WTC11 (cell line): ENCODE results near the gene KCNK18. TPM values are rescaled to one million over a fixed set of nuclear protein-coding genes. Genes with fewer than 3 reads are reported as not detected.

Experiments used
- CBFB ChIP-seq: sonication (generic); formaldehyde crosslinking; IDR thresholded peaks from 2 replicates; pipeline ENCODE4 v1.8.1; 2022; ENCODE audit warnings: mild to moderate bottlenecking, low read depth, missing genetic modification reagents
- FOXP1 ChIP-seq: sonication (generic); formaldehyde crosslinking; IDR thresholded peaks from 2 replicates; pipeline ENCODE4 v1.8.0; 2022; ENCODE audit warnings: missing genetic modification reagents, mild to moderate bottlenecking, moderate library complexity, borderline replicate concordance
- JAZF1 ChIP-seq: fragments of 250-450 bp; sonication (Bioruptor Pico); IDR thresholded peaks from 2 replicates; pipeline ENCODE4 v1.9.0; 2021; ENCODE audit warnings: moderate library complexity, mild to moderate bottlenecking, inconsistent platforms
- JUN ChIP-seq: sonication (generic); formaldehyde crosslinking; IDR thresholded peaks from 2 replicates; pipeline ENCODE4 v1.8.0; 2023; ENCODE audit warnings: mild to moderate bottlenecking, missing genetic modification reagents
- MYBL2 ChIP-seq: sonication (generic); formaldehyde crosslinking; IDR thresholded peaks from 2 replicates; pipeline ENCODE4 v1.8.1; 2023; ENCODE audit warnings: mild to moderate bottlenecking, moderate library complexity, missing genetic modification reagents
- NFATC4 ChIP-seq: fragments of 250-450 bp; sonication (Bioruptor Pico); IDR thresholded peaks from 2 replicates; pipeline ENCODE4 v1.9.0; 2021; ENCODE audit warnings: mild to moderate bottlenecking
- ZNF138 ChIP-seq: sonication (generic); formaldehyde crosslinking; conservative IDR thresholded peaks from 2 replicates; pipeline ENCODE4 v1.8.1; 2022; ENCODE audit warnings: mild to moderate bottlenecking, moderate library complexity, missing genetic modification reagents
- ZNF317 ChIP-seq: sonication (generic); formaldehyde crosslinking; IDR thresholded peaks from 2 replicates; pipeline ENCODE4 v1.8.1; 2023; ENCODE audit warnings: low read depth, mild to moderate bottlenecking, moderate library complexity, missing genetic modification reagents, borderline replicate concordance
- total RNA-seq: library from RNA; stranded (reverse); gene quantifications from 3 replicates; pipeline ENCODE4 v1.2.3, GENCODE V29; 2021
- TF ChIP-seq, protein P1 (sequence below): sonication (generic); formaldehyde crosslinking; IDR thresholded peaks from 2 replicates; pipeline ENCODE4 v1.8.1; 2023; ENCODE audit warnings: mild to moderate bottlenecking, missing genetic modification reagents, borderline replicate concordance
- TF ChIP-seq, protein P2 (sequence below): sonication (generic); formaldehyde crosslinking; IDR thresholded peaks from 2 replicates; pipeline ENCODE4 v1.8.0; 2022; ENCODE audit warnings: mild to moderate bottlenecking, missing genetic modification reagents
- TF ChIP-seq, protein P3 (sequence below): fragments of 200-600 bp; IDR thresholded peaks from 2 replicates; pipeline ENCODE4 v1.8.0; 2022; ENCODE audit warnings: antibody characterized with exemption
- TF ChIP-seq, protein P4 (sequence below): sonication (generic); formaldehyde crosslinking; IDR thresholded peaks from 2 replicates; pipeline ENCODE4 v1.8.0; 2022; ENCODE audit warnings: mild to moderate bottlenecking, missing genetic modification reagents
- TF ChIP-seq, protein P5 (sequence below): sonication (generic); formaldehyde crosslinking; IDR thresholded peaks from 2 replicates; pipeline ENCODE4 v1.8.1; 2023; ENCODE audit warnings: mild to moderate bottlenecking, missing genetic modification reagents, moderate library complexity
- TF ChIP-seq, protein P6 (sequence below): sonication (generic); formaldehyde crosslinking; IDR thresholded peaks from 2 replicates; pipeline ENCODE4 v1.8.0; 2022; ENCODE audit warnings: mild to moderate bottlenecking, missing genetic modification reagents
- TF ChIP-seq, protein P7 (sequence below): fragments of 250-450 bp; sonication (Bioruptor Pico); IDR thresholded peaks from 2 replicates; pipeline ENCODE4 v1.9.0; 2021; ENCODE audit warnings: mild to moderate bottlenecking, borderline replicate concordance
- TF ChIP-seq, protein P8 (sequence below): sonication (generic); formaldehyde crosslinking; IDR thresholded peaks from 2 replicates; pipeline ENCODE4 v1.8.1; 2022; ENCODE audit warnings: low read depth, mild to moderate bottlenecking, moderate library complexity, missing genetic modification reagents, borderline replicate concordance
- TF ChIP-seq, protein P9 (sequence below): fragments of 250-450 bp; sonication (Bioruptor Pico); IDR thresholded peaks from 2 replicates; pipeline ENCODE4 v1.9.0; 2021; ENCODE audit warnings: mild to moderate bottlenecking

The KCNK18 gene
- total RNA-seq, 1 experiment from 2014 or later, result not detected

DNA sequence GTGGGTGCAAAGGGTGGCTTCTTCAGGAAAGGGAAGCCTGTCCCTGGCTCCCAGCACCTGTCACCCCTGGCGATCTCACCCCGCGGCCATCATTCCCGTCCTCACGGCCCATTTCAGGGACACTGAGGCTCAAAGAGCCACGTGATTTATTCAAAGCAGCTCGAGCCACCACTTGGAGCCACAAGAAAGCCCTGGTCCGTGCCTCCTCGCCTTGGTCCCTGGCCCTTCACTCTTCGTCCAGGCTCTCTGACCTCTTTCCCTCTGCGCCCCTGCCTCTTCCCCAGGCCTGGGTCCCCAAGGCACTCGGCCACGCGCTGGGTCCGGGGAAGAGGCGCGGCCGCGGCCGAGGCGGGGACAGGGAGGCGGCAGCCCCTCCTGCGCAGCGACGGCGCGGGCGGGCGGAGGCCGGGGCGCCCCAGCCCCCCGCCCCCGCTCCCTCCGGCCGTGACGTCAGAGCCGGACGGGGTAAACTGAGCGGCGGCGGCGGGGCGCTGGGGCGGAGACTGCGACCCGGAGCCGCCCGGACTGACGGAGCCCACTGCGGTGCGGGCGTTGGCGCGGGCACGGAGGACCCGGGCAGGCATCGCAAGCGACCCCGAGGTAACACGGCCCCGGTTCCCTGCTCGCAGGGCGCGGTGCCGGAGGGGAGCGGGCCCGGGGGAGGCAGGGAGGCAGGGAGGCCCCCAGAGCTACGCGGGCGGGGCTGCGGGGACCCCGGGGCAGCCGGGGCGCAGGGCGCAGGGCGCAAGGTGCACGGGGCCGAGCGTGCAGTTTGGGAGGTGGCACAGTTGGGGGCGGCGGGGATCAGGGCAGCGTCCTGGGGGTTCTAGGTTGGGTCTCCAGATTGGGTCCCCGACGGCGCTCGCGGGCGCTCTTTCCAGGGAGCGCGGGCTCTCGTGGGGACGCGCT, 43.6 kb downstream of the KCNK18 start, which contains the start of gene SLC18A2 (continued):
- TF ChIP-seq, protein P1, sequence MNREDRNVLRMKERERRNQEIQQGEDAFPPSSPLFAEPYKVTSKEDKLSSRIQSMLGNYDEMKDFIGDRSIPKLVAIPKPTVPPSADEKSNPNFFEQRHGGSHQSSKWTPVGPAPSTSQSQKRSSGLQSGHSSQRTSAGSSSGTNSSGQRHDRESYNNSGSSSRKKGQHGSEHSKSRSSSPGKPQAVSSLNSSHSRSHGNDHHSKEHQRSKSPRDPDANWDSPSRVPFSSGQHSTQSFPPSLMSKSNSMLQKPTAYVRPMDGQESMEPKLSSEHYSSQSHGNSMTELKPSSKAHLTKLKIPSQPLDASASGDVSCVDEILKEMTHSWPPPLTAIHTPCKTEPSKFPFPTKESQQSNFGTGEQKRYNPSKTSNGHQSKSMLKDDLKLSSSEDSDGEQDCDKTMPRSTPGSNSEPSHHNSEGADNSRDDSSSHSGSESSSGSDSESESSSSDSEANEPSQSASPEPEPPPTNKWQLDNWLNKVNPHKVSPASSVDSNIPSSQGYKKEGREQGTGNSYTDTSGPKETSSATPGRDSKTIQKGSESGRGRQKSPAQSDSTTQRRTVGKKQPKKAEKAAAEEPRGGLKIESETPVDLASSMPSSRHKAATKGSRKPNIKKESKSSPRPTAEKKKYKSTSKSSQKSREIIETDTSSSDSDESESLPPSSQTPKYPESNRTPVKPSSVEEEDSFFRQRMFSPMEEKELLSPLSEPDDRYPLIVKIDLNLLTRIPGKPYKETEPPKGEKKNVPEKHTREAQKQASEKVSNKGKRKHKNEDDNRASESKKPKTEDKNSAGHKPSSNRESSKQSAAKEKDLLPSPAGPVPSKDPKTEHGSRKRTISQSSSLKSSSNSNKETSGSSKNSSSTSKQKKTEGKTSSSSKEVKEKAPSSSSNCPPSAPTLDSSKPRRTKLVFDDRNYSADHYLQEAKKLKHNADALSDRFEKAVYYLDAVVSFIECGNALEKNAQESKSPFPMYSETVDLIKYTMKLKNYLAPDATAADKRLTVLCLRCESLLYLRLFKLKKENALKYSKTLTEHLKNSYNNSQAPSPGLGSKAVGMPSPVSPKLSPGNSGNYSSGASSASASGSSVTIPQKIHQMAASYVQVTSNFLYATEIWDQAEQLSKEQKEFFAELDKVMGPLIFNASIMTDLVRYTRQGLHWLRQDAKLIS (CRISPR knock-in tag), result no peak
- TF ChIP-seq JAZF1 (CRISPR knock-in tag) (no peak), ZNF317 (CRISPR knock-in tag) (0 out of 2 replicates have a peak, but pooled peaks have one; percentile 33), MYBL2 (CRISPR knock-in tag) (no peak), CBFB (CRISPR knock-in tag) (no peak), NFATC4 (CRISPR knock-in tag) (no peak), JUN (CRISPR knock-in tag) (no peak), FOXP1 (0 out of 2 replicates have a peak, but pooled peaks have one; percentile 57), ZNF138 (no peak)
- TF ChIP-seq, protein P2, sequence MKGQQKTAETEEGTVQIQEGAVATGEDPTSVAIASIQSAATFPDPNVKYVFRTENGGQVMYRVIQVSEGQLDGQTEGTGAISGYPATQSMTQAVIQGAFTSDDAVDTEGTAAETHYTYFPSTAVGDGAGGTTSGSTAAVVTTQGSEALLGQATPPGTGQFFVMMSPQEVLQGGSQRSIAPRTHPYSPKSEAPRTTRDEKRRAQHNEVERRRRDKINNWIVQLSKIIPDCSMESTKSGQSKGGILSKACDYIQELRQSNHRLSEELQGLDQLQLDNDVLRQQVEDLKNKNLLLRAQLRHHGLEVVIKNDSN (CRISPR knock-in tag), result peak; percentile 60; the same call in 1 of the 2 replicates
- TF ChIP-seq, protein P3, sequence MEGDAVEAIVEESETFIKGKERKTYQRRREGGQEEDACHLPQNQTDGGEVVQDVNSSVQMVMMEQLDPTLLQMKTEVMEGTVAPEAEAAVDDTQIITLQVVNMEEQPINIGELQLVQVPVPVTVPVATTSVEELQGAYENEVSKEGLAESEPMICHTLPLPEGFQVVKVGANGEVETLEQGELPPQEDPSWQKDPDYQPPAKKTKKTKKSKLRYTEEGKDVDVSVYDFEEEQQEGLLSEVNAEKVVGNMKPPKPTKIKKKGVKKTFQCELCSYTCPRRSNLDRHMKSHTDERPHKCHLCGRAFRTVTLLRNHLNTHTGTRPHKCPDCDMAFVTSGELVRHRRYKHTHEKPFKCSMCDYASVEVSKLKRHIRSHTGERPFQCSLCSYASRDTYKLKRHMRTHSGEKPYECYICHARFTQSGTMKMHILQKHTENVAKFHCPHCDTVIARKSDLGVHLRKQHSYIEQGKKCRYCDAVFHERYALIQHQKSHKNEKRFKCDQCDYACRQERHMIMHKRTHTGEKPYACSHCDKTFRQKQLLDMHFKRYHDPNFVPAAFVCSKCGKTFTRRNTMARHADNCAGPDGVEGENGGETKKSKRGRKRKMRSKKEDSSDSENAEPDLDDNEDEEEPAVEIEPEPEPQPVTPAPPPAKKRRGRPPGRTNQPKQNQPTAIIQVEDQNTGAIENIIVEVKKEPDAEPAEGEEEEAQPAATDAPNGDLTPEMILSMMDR, result no peak
- TF ChIP-seq, protein P4, sequence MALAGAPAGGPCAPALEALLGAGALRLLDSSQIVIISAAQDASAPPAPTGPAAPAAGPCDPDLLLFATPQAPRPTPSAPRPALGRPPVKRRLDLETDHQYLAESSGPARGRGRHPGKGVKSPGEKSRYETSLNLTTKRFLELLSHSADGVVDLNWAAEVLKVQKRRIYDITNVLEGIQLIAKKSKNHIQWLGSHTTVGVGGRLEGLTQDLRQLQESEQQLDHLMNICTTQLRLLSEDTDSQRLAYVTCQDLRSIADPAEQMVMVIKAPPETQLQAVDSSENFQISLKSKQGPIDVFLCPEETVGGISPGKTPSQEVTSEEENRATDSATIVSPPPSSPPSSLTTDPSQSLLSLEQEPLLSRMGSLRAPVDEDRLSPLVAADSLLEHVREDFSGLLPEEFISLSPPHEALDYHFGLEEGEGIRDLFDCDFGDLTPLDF (CRISPR knock-in tag), result no peak
- TF ChIP-seq, protein P5, sequence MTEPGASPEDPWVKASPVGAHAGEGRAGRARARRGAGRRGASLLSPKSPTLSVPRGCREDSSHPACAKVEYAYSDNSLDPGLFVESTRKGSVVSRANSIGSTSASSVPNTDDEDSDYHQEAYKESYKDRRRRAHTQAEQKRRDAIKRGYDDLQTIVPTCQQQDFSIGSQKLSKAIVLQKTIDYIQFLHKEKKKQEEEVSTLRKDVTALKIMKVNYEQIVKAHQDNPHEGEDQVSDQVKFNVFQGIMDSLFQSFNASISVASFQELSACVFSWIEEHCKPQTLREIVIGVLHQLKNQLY (CRISPR knock-in tag), result no peak
- TF ChIP-seq, protein P6, sequence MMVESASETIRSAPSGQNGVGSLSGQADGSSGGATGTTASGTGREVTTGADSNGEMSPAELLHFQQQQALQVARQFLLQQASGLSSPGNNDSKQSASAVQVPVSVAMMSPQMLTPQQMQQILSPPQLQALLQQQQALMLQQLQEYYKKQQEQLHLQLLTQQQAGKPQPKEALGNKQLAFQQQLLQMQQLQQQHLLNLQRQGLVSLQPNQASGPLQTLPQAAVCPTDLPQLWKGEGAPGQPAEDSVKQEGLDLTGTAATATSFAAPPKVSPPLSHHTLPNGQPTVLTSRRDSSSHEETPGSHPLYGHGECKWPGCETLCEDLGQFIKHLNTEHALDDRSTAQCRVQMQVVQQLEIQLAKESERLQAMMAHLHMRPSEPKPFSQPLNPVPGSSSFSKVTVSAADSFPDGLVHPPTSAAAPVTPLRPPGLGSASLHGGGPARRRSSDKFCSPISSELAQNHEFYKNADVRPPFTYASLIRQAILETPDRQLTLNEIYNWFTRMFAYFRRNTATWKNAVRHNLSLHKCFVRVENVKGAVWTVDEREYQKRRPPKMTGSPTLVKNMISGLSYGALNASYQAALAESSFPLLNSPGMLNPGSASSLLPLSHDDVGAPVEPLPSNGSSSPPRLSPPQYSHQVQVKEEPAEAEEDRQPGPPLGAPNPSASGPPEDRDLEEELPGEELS (CRISPR knock-in tag), result 0 out of 2 replicates have a peak, but pooled peaks have one; percentile 32
- TF ChIP-seq, protein P7, sequence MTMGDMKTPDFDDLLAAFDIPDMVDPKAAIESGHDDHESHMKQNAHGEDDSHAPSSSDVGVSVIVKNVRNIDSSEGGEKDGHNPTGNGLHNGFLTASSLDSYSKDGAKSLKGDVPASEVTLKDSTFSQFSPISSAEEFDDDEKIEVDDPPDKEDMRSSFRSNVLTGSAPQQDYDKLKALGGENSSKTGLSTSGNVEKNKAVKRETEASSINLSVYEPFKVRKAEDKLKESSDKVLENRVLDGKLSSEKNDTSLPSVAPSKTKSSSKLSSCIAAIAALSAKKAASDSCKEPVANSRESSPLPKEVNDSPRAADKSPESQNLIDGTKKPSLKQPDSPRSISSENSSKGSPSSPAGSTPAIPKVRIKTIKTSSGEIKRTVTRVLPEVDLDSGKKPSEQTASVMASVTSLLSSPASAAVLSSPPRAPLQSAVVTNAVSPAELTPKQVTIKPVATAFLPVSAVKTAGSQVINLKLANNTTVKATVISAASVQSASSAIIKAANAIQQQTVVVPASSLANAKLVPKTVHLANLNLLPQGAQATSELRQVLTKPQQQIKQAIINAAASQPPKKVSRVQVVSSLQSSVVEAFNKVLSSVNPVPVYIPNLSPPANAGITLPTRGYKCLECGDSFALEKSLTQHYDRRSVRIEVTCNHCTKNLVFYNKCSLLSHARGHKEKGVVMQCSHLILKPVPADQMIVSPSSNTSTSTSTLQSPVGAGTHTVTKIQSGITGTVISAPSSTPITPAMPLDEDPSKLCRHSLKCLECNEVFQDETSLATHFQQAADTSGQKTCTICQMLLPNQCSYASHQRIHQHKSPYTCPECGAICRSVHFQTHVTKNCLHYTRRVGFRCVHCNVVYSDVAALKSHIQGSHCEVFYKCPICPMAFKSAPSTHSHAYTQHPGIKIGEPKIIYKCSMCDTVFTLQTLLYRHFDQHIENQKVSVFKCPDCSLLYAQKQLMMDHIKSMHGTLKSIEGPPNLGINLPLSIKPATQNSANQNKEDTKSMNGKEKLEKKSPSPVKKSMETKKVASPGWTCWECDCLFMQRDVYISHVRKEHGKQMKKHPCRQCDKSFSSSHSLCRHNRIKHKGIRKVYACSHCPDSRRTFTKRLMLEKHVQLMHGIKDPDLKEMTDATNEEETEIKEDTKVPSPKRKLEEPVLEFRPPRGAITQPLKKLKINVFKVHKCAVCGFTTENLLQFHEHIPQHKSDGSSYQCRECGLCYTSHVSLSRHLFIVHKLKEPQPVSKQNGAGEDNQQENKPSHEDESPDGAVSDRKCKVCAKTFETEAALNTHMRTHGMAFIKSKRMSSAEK, result no peak
- TF ChIP-seq, protein P8, sequence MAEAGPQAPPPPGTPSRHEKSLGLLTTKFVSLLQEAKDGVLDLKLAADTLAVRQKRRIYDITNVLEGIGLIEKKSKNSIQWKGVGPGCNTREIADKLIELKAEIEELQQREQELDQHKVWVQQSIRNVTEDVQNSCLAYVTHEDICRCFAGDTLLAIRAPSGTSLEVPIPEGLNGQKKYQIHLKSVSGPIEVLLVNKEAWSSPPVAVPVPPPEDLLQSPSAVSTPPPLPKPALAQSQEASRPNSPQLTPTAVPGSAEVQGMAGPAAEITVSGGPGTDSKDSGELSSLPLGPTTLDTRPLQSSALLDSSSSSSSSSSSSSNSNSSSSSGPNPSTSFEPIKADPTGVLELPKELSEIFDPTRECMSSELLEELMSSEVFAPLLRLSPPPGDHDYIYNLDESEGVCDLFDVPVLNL (CRISPR knock-in tag), result no peak
- TF ChIP-seq, protein P9, sequence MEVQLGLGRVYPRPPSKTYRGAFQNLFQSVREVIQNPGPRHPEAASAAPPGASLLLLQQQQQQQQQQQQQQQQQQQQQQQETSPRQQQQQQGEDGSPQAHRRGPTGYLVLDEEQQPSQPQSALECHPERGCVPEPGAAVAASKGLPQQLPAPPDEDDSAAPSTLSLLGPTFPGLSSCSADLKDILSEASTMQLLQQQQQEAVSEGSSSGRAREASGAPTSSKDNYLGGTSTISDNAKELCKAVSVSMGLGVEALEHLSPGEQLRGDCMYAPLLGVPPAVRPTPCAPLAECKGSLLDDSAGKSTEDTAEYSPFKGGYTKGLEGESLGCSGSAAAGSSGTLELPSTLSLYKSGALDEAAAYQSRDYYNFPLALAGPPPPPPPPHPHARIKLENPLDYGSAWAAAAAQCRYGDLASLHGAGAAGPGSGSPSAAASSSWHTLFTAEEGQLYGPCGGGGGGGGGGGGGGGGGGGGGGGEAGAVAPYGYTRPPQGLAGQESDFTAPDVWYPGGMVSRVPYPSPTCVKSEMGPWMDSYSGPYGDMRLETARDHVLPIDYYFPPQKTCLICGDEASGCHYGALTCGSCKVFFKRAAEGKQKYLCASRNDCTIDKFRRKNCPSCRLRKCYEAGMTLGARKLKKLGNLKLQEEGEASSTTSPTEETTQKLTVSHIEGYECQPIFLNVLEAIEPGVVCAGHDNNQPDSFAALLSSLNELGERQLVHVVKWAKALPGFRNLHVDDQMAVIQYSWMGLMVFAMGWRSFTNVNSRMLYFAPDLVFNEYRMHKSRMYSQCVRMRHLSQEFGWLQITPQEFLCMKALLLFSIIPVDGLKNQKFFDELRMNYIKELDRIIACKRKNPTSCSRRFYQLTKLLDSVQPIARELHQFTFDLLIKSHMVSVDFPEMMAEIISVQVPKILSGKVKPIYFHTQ (CRISPR knock-in tag), result no peak
